NOMO-1 (cell line): Measurements from ENCODE around the gene STAB1.

Experiments
- DNase-seq, 2 experiments: peaks; one replicate each; lab custom pipeline; 2025; ENCODE audit not compliant: unreplicated experiment in 2 of 2; lab: John Stamatoyannopoulos, UW

STAB1 gene

GRCh38 chr3:52532838-52533622 lies 37.9 kb downstream of the STAB1 start:
- DNase-seq, result peak in 1 of 2 experiments; percentile 2

GRCh38 chr3:52533623-52534280 lies 38.6 kb downstream of the STAB1 start, which contains the start of gene NT5DC2:
TSS of gene NT5DC2 (minus strand) at chr3:52533857. CDS start at chr3:52533737, 120 bp downstream.
- peak; percentile 61 to 83 for DNase-seq

GRCh38 chr3:52534281-52535183 lies 39.4 kb downstream of the STAB1 start:
- no peak for DNase-seq

- DNase-seq, result no peak
Observed at GRCh38 chr3:52535411-52536111, 40.4 kb downstream of the STAB1 start.

- DNase-seq, result no peak
Observed at GRCh38 chr3:52536112-52536368, 40.9 kb downstream of the STAB1 start.

GRCh38 chr3:52536369-52537164 lies 41.4 kb downstream of the STAB1 start, which contains the start of gene UQCC5:
TSS of gene UQCC5 (plus strand) at chr3:52536605. CDS start at chr3:52536756, 151 bp downstream.
- DNase-seq, result peak; percentile 99

GRCh38 chr3:52537165-52537620 lies 42.1 kb downstream of the STAB1 start:
- peak in 1 of 2 experiments; percentile 42 for DNase-seq

GRCh38 chr3:52537726-52538421 lies 42.7 kb downstream of the STAB1 start:
- no peak for DNase-seq

GRCh38 chr3:52539010-52539653 lies 44.0 kb downstream of the STAB1 start:
- peak in 1 of 2 experiments; percentile 25 for DNase-seq

- DNase-seq, result no peak
Observed at GRCh38 chr3:52541050-52541449, 45.9 kb downstream of the STAB1 start.

- DNase-seq, result no peak
Observed at GRCh38 chr3:52544937-52545336, 49.8 kb downstream of the STAB1 start.

- DNase-seq, result no peak
Observed at GRCh38 chr3:52546111-52546901, 51.2 kb downstream of the STAB1 start.

GRCh38 chr3:52547143-52547542 lies 52.0 kb downstream of the STAB1 start:
- DNase-seq, result no peak

- no peak for DNase-seq
Observed at GRCh38 chr3:52551118-52551517, 56.0 kb downstream of the STAB1 start.

- DNase-seq, result no peak
Observed at GRCh38 chr3:52552089-52552488, 57.0 kb downstream of the STAB1 start.

GRCh38 chr3:52554026-52554755 lies 59.1 kb downstream of the STAB1 start:
- no peak for DNase-seq

- DNase-seq, result no peak
Observed at GRCh38 chr3:52555056-52555455, 59.9 kb downstream of the STAB1 start.
